Gastroesophageal sphincter (tissue), 3 donors: ENCODE results near the gene TBC1D14.

Source experiments
- EP300 ChIP-seq: sonication (generic); formaldehyde crosslinking; IDR thresholded peaks from one replicate; pipeline ENCODE4 v1.6.1; 2017; ENCODE audit warnings: antibody characterized with exemption, mild to moderate bottlenecking
- POLR2A ChIP-seq, 2 donors: fragments of 450-650 bp; IDR thresholded peaks; one replicate each; pipeline ENCODE4 v1.6.1; 2017; ENCODE audit warnings: antibody characterized with exemption in 2 of 2, mild to moderate bottlenecking in 2 of 2, moderate library complexity in 1 of 2
- POLR2AphosphoS5 ChIP-seq: sonication (generic); formaldehyde crosslinking; IDR thresholded peaks from one replicate; pipeline ENCODE4 v1.6.1; 2017; ENCODE audit warnings: antibody characterized with exemption
- TF ChIP-seq, protein P1 (sequence below), 4 experiments: fragments of 200-600 bp in 2 of 4; fragments of 450-650 bp in 2 of 4; sonication (generic) in 1 of 4; IDR thresholded peaks; one replicate each; pipeline ENCODE4 v1.5.1; 2017 to 2019; ENCODE audit warnings: antibody characterized with exemption in 4 of 4, mild to moderate bottlenecking in 2 of 4, moderate library complexity in 2 of 4

DNA sequence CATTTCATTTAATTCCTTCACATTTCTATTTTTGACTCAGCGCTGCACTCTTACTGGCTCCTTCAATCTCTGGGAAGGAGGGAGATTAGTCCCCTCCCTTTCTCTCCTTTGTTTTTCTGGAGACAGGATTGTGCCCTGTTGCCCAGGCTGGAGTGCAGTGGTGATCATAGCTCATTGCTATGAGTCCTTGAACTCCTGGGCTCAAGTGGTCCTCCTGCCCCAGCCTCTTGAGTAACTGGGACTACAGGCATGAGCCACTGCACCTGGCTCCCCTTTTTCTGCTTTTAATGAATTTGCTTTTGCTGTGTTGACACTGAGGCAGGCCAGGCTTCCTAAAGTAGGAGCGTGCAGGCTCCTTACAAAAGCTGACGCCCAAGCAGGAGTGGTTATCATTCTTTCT, 10.5 kb downstream of the TBC1D14 start:
- TF ChIP-seq, protein P1, sequence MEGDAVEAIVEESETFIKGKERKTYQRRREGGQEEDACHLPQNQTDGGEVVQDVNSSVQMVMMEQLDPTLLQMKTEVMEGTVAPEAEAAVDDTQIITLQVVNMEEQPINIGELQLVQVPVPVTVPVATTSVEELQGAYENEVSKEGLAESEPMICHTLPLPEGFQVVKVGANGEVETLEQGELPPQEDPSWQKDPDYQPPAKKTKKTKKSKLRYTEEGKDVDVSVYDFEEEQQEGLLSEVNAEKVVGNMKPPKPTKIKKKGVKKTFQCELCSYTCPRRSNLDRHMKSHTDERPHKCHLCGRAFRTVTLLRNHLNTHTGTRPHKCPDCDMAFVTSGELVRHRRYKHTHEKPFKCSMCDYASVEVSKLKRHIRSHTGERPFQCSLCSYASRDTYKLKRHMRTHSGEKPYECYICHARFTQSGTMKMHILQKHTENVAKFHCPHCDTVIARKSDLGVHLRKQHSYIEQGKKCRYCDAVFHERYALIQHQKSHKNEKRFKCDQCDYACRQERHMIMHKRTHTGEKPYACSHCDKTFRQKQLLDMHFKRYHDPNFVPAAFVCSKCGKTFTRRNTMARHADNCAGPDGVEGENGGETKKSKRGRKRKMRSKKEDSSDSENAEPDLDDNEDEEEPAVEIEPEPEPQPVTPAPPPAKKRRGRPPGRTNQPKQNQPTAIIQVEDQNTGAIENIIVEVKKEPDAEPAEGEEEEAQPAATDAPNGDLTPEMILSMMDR (IDR thresholded peaks at IDR 0.05) = no peak
- TF ChIP-seq POLR2AphosphoS5 = no peak
- TF ChIP-seq POLR2A (IDR thresholded peaks at IDR 0.05) = no peak
- TF ChIP-seq EP300 = no peak
